ENCODE data around the gene FSTL4.

DNA sequence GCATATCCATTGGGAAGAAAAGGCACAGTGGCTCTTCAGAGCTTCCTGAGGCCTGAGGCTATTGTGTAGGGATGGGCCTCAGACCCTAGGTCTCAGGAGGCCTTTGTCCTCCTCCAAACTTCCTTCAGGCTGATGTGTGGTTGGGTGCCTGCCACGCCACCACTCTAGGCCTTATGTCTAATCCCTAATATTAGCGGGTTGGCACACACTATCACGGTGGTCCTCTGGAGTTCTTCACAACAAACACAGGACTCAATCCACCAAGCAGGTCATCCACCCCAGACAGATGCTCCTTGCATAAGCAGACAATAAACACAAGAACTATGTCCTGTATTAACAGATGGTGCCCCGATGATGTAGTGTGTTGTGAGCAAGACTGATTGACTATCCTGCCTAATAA lies 31.0 kb upstream of the FSTL4 start:
- TF ChIP-seq EZH2 (optimal IDR thresholded peaks at IDR 0.05; ENCODE audit: low read depth, low read length) = no peak
- TF ChIP-seq, protein P1, sequence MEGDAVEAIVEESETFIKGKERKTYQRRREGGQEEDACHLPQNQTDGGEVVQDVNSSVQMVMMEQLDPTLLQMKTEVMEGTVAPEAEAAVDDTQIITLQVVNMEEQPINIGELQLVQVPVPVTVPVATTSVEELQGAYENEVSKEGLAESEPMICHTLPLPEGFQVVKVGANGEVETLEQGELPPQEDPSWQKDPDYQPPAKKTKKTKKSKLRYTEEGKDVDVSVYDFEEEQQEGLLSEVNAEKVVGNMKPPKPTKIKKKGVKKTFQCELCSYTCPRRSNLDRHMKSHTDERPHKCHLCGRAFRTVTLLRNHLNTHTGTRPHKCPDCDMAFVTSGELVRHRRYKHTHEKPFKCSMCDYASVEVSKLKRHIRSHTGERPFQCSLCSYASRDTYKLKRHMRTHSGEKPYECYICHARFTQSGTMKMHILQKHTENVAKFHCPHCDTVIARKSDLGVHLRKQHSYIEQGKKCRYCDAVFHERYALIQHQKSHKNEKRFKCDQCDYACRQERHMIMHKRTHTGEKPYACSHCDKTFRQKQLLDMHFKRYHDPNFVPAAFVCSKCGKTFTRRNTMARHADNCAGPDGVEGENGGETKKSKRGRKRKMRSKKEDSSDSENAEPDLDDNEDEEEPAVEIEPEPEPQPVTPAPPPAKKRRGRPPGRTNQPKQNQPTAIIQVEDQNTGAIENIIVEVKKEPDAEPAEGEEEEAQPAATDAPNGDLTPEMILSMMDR (IDR thresholded peaks at IDR 0.05; ENCODE audit: low read length) = no peak
- TF ChIP-seq EZH2phosphoT487 (IDR thresholded peaks at IDR 0.05; ENCODE audit: low read length) = no peak
